ELF-1 (cell line): Measurements from ENCODE around the gene PLA2G4F.

Source experiments
- DNase-seq: peaks from one replicate; pipeline ENCODE4 v3.0.0-alpha.2; 2016; ENCODE audit warnings: low read depth, low spot score

The PLA2G4F gene, protein sequence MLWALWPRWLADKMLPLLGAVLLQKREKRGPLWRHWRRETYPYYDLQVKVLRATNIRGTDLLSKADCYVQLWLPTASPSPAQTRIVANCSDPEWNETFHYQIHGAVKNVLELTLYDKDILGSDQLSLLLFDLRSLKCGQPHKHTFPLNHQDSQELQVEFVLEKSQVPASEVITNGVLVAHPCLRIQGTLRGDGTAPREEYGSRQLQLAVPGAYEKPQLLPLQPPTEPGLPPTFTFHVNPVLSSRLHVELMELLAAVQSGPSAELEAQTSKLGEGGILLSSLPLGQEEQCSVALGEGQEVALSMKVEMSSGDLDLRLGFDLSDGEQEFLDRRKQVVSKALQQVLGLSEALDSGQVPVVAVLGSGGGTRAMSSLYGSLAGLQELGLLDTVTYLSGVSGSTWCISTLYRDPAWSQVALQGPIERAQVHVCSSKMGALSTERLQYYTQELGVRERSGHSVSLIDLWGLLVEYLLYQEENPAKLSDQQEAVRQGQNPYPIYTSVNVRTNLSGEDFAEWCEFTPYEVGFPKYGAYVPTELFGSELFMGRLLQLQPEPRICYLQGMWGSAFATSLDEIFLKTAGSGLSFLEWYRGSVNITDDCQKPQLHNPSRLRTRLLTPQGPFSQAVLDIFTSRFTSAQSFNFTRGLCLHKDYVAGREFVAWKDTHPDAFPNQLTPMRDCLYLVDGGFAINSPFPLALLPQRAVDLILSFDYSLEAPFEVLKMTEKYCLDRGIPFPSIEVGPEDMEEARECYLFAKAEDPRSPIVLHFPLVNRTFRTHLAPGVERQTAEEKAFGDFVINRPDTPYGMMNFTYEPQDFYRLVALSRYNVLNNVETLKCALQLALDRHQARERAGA

DNA sequence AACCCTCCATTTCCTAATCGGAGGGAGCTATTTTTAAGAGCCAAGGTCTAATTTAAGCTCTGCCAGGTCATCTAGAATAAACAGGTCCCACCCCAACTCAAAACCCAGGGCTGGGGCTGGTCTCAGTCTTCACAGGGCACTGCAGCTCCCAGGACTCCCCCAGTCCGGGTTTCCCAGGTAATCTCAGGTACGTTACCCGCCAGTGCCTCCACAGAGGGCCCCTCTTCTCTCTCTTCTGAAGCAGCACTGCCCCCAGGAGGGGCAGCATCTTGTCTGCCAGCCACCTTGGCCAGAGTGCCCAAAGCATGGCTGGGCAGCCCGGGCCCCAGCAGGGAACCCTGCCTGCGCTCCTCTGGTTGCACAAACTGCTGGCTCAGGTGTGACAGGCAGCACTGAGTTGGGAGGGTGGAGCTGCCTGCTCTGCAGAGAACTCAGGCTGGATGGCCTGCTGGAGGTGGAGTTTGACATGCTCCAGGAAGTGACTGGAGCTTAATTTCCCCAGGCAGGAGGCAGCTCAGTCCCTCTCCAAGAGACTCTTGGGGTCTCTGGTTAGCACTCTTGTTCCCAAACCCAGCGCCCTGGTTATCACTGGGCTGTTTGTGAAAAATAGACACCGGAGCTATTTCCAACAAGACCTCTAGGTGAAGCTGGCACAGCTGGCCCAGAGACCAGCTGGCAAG is at the start of gene PLA2G4F:
TSS of gene PLA2G4F (minus strand) at position 394 of the 680 bp plus-strand sequence. CDS start at position 307, 87 bp downstream.
- DNase-seq, result peak; percentile 56

DNA sequence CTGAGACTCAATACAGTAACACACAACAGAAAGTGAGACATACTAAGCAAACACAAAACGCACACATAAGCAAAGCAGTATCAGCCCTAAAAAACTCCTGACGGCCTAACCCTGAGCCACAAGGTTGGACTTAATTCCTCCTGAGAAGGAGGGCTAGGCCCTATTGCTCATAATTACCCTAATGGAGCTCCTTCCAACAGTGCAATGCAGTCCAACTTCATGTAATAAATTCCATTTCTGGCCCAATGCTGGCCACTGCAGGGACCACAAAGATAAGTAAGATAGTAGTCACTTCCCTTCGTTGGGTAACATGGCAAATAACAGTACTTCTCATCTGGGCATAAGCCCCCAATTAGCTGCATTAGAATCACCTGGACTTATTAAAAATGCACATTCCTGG is 47.5 kb upstream of the PLA2G4F start:
- DNase-seq, result no peak

DNA sequence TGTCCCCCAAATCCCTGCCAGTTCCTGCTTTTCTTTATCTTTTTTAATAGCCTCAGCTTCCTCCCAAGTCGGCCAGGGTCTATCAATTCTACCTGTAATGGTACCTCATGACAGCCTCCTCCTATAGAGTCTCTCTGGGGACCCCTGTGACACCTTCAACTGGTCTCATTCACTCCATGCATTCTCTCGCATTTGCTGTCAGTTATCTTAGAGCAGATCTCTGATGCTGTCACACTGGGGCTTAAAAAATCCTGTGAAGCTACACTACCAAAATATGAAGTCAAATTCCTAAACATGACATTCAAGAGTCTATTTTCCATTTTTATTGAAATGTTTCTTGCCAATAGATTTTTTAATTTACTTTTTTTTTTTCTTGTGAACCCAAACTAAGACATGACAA is 46.2 kb upstream of the PLA2G4F start:
- DNase-seq, result no peak

DNA sequence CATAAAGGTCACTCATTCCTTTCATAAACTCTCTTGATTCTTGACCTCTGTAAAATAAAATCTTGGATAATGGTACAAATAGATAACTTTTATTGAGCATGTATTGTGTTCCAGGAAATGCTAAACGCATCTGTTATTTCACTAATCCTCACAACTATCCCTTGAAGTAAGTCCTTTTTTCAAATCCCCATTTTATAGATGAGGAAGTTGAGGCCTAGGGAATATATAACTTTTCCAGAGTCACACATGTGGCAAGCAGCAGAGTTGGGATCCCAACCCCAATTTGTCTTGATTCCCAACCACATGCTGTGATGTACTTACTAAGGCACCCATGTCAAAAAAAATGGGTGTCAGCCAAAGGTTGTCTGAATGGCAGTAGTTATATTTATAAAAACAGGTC is 45.4 kb upstream of the PLA2G4F start:
- DNase-seq, result no peak

DNA sequence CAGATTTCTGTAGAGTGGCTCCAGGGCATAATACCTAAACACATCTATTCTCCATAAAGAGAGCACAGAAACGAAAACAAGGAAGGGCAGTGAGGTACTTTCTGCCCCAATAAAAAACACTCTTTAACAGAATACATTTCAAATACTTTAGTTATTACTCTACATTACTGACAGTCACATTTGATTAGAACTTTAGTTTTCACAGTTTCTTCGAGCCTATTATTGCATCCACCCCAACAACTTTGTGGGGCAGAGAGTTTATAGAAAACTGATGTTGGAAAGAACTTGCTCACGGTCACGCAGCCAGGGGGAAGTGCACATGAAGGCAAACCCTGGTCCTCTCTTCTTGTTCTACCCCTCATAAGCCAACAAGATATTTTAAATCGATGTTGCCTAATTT is 42.7 kb upstream of the PLA2G4F start:
- no peak for DNase-seq

DNA sequence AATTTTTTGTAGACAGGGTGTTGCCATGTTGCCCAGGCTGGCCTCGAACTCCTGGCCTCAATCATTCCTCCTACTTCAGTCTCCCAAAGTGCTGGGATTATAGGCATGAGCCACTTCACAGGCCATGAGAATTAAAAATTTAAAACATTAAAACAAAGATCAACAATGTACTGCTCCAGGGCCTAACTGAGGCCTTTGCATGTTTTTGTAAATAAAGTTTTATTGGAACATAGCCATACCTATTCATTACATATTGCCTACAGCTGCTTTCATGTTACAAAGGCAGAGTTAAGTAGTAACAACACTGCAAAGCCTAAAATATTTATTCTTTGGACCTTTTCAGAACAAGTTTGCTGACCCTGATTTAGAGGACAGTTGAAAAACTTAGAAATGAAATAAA is 42.1 kb upstream of the PLA2G4F start:
- no peak for DNase-seq

DNA sequence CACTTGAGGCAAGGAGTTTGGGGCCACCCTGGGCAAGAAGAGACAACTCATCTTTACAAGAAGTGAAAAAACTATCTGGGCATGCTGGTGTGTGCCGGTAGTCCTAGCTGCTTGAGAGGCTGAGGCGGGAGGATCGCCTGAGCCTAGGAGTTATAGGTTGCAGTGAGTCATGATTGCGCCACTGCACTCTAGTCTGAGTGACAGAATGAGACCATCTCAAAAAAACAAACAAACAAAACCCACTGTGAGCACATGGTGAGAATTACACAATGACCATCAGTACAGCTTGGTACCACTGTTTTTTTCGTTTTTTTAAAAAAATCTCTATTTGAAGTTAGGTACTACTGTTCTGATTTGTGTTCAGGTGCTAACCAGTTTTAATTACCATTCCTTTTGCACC is 38.1 kb upstream of the PLA2G4F start:
- DNase-seq, result peak; percentile 30

DNA sequence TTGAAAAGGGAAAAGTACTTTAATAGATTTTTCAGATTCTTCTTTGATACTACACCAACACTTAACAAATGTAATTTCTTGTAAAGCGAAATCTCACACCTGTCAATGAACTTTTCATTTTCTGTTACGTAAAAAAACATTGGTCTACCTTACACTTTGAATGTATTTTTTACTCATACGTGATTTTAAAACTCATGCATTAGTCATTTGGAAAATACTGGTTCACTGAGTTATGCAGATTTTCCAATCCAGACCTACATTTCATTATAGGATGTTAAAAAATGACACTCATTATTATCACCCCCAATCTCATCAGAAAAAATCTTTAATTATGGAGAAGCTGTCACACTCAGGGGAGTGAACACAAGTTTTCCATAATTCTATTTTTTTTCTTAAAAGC is 36.9 kb upstream of the PLA2G4F start:
- DNase-seq, result no peak

DNA sequence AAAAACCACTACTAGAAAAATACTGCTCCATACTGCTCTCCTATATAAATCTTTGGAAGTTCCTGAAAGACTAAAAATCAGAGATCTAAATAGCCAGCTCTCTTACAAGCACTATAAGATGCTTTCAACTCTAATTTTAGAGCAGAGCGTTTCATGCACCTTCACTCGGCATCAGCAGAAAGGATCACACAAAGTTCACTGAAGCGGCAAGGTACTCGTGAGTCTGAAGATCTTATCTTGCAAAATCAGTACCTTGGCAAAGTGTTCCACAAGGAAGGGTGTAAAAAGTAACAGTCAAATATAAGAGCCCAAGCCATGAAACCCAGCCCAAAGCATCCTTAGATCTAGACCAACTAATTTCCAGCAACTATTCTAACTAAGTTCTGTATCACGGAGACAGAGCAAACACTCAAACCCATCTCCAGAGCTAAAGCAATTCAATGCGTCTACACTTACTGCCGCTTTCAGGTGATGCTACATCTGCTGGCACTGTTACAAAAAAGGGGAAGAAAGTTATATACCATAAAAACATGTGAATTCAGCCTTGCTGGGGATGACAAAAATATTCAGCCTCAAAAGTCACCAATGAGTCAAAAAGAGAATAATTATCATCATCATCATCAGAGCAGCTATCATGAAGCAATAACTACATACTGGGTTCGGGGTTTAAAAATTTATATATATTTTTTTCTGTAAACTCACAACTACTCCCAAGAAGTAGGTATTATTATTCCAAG is 35.3 kb upstream of the PLA2G4F start:
- no peak for DNase-seq

DNA sequence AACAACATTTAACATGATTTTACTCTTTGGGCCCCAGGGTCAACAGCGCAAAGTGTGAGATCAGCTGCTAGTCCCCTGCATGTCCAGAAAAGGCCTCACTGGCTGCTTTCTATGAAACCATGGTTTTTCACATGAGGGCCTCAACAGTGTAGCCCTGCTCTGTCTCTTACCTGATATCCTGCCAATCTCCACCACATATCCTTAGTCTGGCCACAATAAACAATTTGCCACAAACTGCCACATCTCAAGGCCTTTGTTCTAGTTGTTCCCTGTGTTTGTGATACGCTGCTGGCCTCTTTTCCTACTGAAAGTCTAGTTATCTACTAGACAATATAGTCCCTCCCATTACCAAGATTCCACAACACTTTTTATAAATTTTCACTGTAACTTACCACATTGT is 33.9 kb upstream of the PLA2G4F start:
- DNase-seq, result no peak

DNA sequence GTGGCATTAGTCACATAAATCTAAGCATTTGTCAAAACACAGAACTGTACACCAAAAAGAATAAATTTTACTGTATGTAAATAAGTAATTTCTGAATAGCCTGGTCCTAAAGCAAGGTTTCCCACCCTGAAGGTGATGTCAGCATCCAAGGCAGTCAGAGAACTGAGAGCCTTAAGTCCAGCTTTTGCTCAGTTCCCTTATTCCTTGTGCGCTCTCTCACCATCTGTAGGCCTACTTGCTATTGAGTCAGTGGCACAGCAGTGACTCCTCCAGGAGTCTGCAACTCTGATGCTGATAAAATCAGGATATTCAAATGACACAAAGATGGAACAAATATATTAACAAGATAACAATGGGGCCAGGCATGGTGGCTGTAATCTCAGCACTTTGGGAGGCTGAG is 29.4 kb upstream of the PLA2G4F start:
- no peak for DNase-seq

DNA sequence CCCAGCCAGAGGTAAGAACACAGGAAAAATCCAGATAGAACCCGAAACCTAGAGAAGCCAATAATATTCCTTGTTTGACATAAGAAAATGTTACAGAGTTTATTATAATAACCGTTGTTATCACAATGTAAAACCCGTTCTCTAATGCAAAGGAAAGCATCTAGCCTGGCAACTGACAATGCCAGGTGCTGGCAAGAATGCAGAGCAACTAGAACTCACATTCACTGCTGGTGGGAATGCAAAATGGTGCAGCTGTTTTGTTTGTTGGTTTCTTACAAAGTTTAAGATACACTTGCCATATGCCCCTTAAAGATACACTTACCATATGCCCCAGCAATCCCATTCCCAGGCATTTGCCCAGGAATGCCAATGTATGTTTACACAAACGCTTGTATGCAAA is 28.3 kb upstream of the PLA2G4F start:
- no peak for DNase-seq

DNA sequence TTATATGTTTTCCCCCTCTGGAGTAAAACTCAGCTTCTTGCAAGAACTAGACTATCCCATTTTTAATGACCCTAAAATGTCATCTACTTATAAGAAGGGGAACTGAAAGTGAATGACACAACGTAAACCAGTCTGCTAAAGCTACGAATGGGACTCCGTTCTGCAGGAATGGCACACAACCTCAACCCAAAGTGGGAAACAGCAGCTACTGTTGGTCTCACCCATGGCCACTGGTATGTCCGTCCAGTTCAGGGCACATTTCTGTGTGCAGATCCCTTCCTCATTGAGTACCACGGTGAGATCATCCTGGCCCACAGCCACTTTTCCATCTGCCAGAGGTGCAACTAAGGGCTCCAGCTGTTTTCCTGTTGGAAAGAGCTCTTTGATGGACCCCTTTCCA is 27.9 kb upstream of the PLA2G4F start:
- DNase-seq, result no peak

DNA sequence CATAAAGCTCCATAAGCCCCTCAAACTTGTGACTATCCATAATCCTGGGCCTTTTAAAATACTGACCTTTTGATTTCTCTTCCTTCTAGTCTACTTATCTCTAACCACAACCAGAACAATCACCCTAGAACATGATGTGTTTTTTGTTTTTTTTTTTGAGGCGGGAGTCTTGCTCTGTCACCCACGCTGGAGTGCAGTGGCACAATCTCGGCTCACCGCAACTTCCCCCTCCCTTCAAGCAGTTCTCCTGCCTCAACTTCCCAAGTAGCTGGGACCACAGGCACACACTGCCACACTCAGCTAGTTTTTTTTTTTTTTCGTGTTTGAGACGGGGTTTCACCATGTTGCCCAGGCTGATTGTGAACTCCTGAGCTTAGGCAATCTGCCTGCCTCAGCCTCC is 26.5 kb upstream of the PLA2G4F start:
- DNase-seq, result no peak

DNA sequence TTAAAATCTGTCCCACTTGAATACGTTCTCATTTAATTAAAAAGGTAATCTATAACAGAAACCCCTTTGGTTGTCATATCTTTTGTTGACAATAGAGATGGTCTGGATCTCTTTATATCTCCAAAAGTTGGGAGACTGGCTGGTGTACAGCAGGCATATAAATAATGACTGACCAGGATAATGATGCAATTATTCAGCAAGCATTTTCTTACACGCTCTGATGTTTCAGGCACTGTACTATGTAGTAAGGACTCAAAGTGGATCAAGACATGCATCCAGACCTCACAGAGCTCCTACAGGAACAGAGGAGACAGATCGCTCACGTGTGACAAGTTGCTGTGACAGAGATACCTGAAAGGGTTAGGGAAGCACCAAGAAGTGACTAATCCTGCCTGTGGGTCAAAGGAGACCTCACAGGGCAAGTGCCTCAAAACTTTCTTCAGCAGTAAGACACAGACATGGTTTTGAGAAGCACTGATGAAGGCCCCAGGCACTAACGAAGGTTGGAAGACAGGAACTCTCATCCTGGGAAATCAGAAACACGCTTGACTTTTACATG is 26.0 kb upstream of the PLA2G4F start:
- DNase-seq, result no peak

DNA sequence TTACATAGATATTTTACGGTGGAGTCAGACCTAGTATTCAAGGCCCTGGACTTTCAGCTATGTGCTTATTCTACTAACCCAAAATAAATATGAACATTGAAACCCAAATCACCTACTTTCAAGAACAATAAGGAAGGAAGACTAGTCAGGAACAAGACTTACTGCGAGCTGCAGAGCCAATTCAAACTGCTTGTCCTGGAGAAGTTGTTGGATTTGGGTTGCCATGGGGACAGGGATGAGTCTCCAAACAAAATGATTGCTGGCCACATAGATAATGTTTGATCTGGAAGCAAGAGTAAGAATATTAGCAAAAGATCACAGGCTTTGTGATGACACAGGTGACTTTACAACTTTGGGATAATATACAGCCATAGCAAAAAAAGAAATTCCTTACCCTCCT is 21.6 kb upstream of the PLA2G4F start:
- DNase-seq, result no peak

DNA sequence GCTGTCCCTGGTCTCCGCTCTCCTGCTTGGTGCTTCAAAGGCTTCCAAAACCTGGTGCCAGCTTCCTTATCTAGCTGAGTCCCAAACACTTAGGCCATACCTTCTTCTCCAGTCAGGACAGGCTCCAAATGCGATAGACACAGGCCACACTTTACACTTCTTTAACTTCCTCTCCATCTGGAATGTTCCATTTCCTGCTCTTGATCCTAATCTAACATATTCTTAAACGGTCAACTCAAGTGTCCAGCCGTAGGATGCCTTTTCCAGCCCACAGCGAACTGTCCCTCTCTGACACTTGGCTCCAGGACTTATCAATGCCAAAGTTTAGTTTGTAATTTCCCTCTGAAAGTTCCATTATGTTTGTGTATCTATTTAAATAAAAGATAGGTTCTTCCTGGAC is 19.2 kb upstream of the PLA2G4F start:
- DNase-seq, result no peak

DNA sequence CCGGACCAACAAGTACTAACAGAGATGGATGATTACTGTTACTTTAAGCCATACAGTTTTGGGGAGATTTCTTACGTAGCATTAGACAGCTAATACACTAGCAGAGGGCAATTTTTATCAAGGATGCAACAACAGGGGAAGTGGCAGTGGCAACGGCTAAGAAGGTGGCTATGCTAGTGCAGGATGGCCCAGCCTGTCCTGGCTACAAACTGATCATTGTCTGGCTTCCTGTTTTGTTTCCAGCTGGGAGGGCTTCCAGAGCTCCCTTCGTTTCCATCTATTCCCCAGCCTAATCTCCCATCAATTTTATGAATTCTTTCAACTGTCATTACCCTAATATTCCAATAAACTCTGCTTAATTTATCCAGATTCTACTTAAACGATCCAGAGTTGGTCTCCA is 16.0 kb upstream of the PLA2G4F start:
- DNase-seq, result no peak

DNA sequence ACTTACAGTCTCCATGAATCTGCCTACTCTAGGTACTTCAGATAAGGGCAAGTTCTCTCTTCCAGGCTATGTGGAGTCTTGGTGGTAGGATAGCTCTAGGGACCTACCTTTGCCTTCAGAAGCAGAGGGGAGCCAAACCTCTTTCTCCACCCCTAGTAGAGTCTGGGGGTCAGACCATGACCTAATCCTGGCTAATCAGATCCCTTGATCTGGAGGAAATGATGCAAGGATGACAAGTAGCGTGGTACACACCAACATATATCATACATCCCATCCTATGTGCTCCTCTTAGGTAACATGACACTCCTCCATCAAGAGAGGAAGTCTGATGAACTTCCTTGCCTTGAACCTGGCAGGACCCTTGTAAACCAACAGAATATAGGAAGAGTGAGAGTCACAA is 15.4 kb upstream of the PLA2G4F start:
- DNase-seq, result no peak

DNA sequence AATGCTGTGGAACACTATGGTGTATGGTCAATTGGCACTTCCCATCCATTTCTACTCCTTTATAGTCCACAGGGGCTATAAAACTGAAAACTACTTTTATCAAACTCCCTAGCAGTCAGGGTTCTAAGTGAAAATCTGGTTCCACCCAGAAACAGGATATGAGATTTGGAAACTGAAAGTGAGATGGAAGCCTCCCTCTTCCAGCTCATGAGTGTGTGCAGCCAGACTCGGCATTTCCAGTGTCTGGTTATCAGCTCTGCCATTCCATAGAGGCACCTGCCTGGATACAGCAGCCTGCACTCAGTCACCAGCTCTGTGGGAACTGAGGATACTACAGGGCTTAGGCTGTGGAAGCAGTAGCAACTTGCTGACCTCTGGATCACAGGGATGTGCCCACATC is 14.7 kb upstream of the PLA2G4F start:
- no peak for DNase-seq

DNA sequence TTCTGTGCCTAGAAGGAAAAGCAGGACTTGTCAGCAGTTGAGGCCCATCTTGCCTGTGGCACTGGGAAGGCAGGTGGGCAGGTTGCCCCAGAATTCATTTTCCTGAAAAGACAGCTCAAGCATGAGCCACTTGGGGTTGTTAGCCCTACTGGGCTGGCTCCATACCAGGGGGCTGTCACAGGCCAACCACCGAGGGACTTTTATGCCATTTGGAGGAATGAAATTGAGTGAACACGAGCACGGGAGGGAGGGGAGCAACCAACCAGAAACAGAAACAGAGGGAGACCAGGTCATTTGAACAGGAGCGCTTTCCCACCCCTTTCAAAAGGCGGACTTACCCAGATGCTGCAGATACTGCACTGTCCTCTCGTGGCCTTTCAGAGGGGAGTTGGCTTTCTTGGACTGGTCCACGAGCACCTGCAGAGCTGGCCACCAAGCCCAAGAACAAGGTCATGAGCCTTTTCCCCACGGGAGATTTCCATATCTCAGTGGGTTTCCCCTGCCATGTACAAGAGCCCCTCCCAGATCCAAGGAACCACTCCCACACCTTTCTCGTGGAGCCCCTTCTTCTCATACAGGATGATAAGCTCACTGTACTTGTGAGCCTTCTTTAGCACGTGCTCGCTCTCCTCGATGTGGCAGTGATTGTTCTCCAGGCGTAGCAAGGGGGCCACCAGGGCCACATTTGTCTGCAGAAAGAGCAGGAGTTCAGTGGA is 9.9 kb upstream of the PLA2G4F start:
- DNase-seq, result no peak
